ENCODE data around the gene XRCC3. TPM values are rescaled to one million over a fixed set of nuclear protein-coding genes. Genes with fewer than 3 reads are reported as not detected.

XRCC3 gene
- total and polyA plus RNA-seq, 3 donors from 2014 or later: 16.6 to 41.1 (median 40.3) TPM

DNA sequence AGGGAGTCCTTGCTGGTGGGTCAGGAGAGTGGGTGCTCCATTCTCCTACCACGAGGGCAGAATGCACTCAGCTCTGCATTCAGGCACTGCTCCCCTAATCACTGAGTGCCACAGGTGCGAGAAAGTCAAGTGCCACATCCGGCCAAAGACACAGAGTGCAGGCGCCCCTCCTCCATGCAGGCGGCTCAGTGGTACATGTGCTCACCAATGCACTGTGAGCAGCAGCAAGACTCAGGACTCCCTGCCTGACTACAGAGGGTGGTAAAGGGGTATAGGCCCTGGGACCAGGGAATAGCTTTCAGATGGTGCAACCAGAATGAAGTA lies 33.2 kb upstream of the XRCC3 start:
- no peaks in the 10 kb centered on the region for H3K4me1 ChIP-seq
- 57 to 83% methylated on average over 1 to 5 of the region's 5 CpGs for WGBS, 2 donors
- DNase-seq: no peak
- no peak overlapping the region for H3K4me3 ChIP-seq
- intact Hi-C loops (cut with DNase I; ENCODE audit: low total_unique reads): no loop called here
- H3K9me3 ChIP-seq: no peaks in the 10 kb centered on the region
- H3K27ac ChIP-seq: no peak overlapping the region
- H3K36me3 ChIP-seq (ENCODE audit: low read depth, missing control alignments): no peaks in the 10 kb centered on the region
- TF ChIP-seq POLR2A (IDR thresholded peaks at IDR 0.05): no peak
- TF ChIP-seq, protein P1, sequence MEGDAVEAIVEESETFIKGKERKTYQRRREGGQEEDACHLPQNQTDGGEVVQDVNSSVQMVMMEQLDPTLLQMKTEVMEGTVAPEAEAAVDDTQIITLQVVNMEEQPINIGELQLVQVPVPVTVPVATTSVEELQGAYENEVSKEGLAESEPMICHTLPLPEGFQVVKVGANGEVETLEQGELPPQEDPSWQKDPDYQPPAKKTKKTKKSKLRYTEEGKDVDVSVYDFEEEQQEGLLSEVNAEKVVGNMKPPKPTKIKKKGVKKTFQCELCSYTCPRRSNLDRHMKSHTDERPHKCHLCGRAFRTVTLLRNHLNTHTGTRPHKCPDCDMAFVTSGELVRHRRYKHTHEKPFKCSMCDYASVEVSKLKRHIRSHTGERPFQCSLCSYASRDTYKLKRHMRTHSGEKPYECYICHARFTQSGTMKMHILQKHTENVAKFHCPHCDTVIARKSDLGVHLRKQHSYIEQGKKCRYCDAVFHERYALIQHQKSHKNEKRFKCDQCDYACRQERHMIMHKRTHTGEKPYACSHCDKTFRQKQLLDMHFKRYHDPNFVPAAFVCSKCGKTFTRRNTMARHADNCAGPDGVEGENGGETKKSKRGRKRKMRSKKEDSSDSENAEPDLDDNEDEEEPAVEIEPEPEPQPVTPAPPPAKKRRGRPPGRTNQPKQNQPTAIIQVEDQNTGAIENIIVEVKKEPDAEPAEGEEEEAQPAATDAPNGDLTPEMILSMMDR (IDR thresholded peaks at IDR 0.05): no peak
- H3K27me3 ChIP-seq: no peaks in the 10 kb centered on the region

DNA sequence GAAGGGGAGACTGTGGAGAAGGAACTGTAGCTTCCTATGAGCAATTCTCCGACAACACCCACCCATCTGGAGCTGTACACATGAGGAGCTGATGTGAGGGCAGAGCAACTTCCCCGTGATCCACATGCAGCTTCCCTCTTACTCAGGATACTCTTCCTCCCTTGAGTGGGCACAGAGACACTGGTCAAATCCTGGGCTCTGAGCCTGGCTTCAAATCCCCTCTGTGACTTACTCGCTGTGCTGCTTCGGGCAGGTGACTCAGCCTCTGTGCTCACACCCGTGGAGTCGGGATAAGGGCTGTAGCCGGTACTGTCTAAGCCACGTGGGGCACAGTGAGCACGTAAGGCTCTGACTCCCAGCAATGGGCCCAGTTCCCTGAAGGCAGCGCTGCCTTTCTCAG lies 31.4 kb upstream of the XRCC3 start:
- H3K27me3 ChIP-seq: no peaks in the 10 kb centered on the region
- H3K36me3 ChIP-seq (ENCODE audit: low read depth, missing control alignments): no peaks in the 10 kb centered on the region
- no peaks in the 10 kb centered on the region for H3K9me3 ChIP-seq
- intact Hi-C loops (cut with DNase I; ENCODE audit: low total_unique reads): no loop called here
- DNase-seq: no peak
- TF ChIP-seq POLR2A (IDR thresholded peaks at IDR 0.05): no peak
- TF ChIP-seq, protein P1 (IDR thresholded peaks at IDR 0.05): no peak
- 82 to 93% methylated on average over 10 of the region's 10 CpGs for WGBS, 2 donors
- peaks cover 2% of the 10 kb centered on the region for H3K4me1 ChIP-seq
- H3K27ac ChIP-seq: no peak overlapping the region
- no peak overlapping the region for H3K4me3 ChIP-seq

DNA sequence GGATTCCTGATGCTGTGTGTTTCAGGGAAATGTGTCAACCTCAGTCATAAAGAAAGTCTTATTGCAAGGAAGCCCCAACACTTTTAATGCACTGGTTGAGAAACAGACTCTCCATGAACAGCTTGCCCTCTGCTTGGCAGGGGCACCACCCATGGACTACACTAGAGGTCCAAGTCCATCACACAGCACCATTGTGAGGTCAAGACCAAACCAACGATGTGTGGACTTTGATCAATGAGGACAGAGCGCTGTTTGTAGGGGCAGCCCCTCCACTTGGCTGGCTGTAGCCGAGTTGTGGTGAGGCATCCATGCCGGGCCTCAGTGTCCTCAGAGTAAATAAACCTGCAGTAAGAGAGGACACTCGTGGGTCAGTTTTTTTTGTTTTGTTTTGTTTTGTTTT lies 30.2 kb upstream of the XRCC3 start:
- Histone ChIP-seq H3K4me3 (no peak overlapping the region), H3K27me3 (no peaks in the 10 kb centered on the region), H3K4me1 (peaks cover 13% of the 10 kb centered on the region), H3K36me3 (ENCODE audit: low read depth, missing control alignments) (no peaks in the 10 kb centered on the region), H3K9me3 (no peaks in the 10 kb centered on the region), H3K27ac (no peak overlapping the region)
- 83 to 84% methylated on average over 5 of the region's 5 CpGs for WGBS, 2 donors
- TF ChIP-seq POLR2A (IDR thresholded peaks at IDR 0.05): no peak
- TF ChIP-seq, protein P1 (IDR thresholded peaks at IDR 0.05): no peak
- DNase-seq: no peak
- intact Hi-C loops (cut with DNase I; ENCODE audit: low total_unique reads): no loop called here

DNA sequence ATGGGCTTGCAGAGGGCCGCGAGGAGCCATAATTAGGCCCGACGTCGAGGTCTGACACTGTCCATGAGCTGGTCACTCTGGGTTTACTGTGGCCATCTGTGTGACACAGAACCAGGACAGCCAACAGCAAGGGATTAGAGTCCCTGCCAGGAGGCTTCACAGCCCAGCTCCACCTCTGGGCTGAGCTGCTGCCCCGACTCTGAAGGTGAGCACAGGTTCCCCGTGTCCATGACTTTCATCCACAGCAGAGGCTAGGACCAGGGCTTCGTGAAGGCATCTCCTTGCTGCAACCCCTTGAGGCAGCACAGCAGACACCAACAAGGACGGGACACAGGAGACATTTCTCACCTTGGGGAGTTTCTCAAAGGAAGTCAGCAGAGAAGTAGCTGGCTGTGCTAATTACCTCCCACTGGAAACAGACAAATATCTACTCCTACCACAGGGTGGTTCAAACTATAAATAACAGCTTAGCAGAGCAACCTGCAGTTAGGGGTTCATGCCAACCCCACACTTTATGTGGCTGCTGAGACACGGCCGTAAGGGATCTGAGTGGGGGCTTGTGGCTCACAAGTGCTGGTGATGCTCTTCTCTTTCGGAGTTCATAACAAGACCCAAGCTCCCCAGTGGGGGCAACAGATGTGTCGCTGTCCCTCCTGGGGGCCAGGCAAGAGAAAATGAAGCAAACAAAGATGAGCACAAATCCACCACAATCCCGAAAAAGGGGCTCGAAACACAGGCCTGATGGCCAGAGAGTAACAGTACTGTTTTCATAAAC lies 29.6 kb upstream of the XRCC3 start:
- no peak overlapping the region for H3K27ac ChIP-seq
- H3K27me3 ChIP-seq: no peaks in the 10 kb centered on the region
- no peaks in the 10 kb centered on the region for H3K9me3 ChIP-seq
- WGBS, 2 donors: 86 to 88% methylated on average over 15 of the region's 15 CpGs
- H3K36me3 ChIP-seq (ENCODE audit: low read depth, missing control alignments): no peaks in the 10 kb centered on the region
- intact Hi-C loops (cut with DNase I; ENCODE audit: low total_unique reads): no loop called here
- H3K4me1 ChIP-seq: peaks cover 13% of the 10 kb centered on the region
- H3K4me3 ChIP-seq: no peak overlapping the region
- no peak for DNase-seq
- TF ChIP-seq, protein P1 (IDR thresholded peaks at IDR 0.05): no peak
- TF ChIP-seq POLR2A (IDR thresholded peaks at IDR 0.05): no peak

DNA sequence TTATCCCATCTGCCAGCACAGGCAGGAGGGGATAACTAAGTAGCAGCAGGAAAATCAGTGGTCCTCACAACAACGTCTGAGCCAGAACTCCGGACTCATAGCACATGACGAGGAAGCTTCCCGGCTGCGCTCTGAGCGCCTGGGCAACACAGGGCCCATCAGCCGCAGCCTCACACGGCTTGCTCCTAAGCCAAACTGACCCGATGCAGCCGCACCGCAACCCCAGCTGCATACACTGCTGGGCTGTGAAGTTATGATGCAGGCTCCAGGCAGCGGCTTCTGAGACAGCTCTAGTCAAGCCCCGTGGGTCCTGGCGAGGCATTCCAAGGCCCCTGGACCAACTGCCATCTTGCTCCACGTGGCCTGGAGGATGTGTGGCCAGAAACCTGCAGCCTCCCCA lies 28.4 kb upstream of the XRCC3 start:
- intact Hi-C loops (cut with DNase I; ENCODE audit: low total_unique reads): no loop called here
- Histone ChIP-seq H3K27me3 (no peaks in the 10 kb centered on the region), H3K36me3 (ENCODE audit: low read depth, missing control alignments) (no peaks in the 10 kb centered on the region), H3K4me3 (no peak overlapping the region), H3K4me1 (peaks cover 18% of the 10 kb centered on the region), H3K9me3 (no peaks in the 10 kb centered on the region), H3K27ac (no peak overlapping the region)
- no peak for TF ChIP-seq POLR2A (IDR thresholded peaks at IDR 0.05)
- TF ChIP-seq, protein P1 (IDR thresholded peaks at IDR 0.05): no peak
- 79% methylated on average over 15 of the region's 15 CpGs; no CpG with 5 or more reads in 1 of the 2 donors for WGBS, 2 donors
- DNase-seq: no peak

All from testis (tissue), 3 donors.